ENCODE data around the gene UBE2I. TPM values are rescaled to one million over a fixed set of nuclear protein-coding genes. Genes with fewer than 3 reads are reported as not detected.

Gene UBE2I
- total and polyA plus RNA-seq, 2 donors (not counting 1 experiment from before 2014, with no cell fraction given), result 42.1 to 142 TPM

DNA sequence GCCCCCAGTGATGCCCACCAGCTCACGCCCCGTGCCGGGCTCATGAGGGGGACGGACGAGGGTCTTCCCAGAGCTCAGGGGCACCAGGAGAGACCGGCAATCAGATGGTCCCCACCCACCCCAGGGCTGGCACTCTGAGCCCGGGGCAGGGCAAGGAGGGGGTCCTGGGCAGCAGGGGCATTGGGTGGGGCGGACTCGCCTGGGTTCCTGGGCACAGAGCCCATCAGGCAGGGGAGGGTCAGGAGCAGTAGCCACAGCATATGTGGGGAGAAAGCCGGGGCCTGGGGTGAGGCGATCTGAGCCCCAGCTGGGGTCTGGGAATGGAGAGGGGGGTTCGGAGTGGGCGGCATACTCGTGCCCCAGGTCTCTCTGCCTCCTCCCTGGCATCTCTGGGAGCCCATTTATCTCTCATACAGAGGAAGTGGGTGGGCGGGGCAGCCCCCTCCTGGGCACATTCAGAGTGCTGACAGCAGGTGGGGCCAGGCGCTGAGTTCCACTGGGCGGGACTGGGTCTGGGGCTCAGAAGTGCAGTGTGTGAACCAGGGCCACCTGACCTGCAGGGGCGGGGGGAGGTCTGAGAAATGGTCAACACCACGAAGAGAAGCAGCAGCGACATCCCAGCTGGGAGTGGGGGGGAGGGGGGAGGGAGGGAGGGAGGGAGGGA is 20.5 kb upstream of the UBE2I start:
- no peak overlapping the region for H3K9ac ChIP-seq (ENCODE audit: insufficient read depth, low read length)
- H3K4me2 ChIP-seq (ENCODE audit: extremely low read depth, insufficient read depth, low read length), result no peak overlapping the region
- DNase-seq (ENCODE audit: low read depth in 2 of 2), result no peak
- TF ChIP-seq CTCF (conservative IDR thresholded peaks at IDR 0.05 in 1 of 2, IDR thresholded peaks at IDR 0.05 in 1 of 2; ENCODE audit: low read depth in 1 of 2, low read length in 2 of 2) (no peak), EZH2 (IDR thresholded peaks at IDR 0.05; ENCODE audit: low read length, missing control alignments) (no peak)
- no peaks in the 10 kb centered on the region for H3K36me3 ChIP-seq (ENCODE audit: control insufficient read depth, insufficient read depth, low read length)
- no peaks in the 10 kb centered on the region for H3K9me3 ChIP-seq (ENCODE audit: control insufficient read depth, insufficient read depth, low read depth, low read length)
- H3K4me3 ChIP-seq (replicated peaks in 1 of 4; ENCODE audit: control extremely low read depth in 1 of 4, insufficient read depth in 1 of 4, low read depth in 3 of 4, low read length in 4 of 4), result no peak overlapping the region
- peaks cover 24% of the 10 kb centered on the region for H3K27me3 ChIP-seq (ENCODE audit: control insufficient read depth, insufficient read depth, low read length)
- H3K79me2 ChIP-seq (ENCODE audit: control insufficient read depth, insufficient read depth, low read length), result no peaks in the 10 kb centered on the region
- no peak overlapping the region for H3K27ac ChIP-seq (ENCODE audit: insufficient read depth, low read length)
- H4K20me1 ChIP-seq (ENCODE audit: control insufficient read depth, extremely low read depth, insufficient read depth, low read length), result no peaks in the 10 kb centered on the region
- H3K4me1 ChIP-seq (ENCODE audit: control insufficient read depth, extremely low read depth, insufficient read depth, low read length), result no peaks in the 10 kb centered on the region
- no peak overlapping the region for H2AFZ ChIP-seq (ENCODE audit: low read length)

DNA sequence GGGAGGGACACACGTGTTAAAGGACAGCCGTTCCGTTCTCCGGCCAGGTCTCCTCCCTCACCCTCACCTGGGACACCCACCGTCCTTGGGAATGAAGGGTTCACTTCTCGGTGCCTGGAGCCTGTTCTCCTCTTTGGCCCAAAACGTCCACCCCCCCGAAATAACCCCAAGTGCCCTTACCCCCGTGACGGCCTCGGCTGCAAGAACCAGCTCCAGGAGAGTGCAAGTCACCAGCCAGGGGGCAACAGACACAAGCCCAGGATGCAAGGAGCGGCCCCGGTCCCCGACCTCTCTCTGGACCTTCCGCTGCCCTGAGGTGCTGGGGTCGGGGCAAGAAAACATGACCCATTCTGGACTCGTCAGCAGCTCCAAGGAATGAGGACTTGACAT is 20.0 kb upstream of the UBE2I start:
- H2AFZ ChIP-seq (ENCODE audit: low read length), result no peak overlapping the region
- H3K9me3 ChIP-seq (ENCODE audit: control insufficient read depth, insufficient read depth, low read depth, low read length), result no peaks in the 10 kb centered on the region
- H3K4me2 ChIP-seq (ENCODE audit: extremely low read depth, insufficient read depth, low read length), result no peak overlapping the region
- no peak overlapping the region for H3K27ac ChIP-seq (ENCODE audit: insufficient read depth, low read length)
- H3K36me3 ChIP-seq (ENCODE audit: control insufficient read depth, insufficient read depth, low read length), result no peaks in the 10 kb centered on the region
- no peaks in the 10 kb centered on the region for H3K79me2 ChIP-seq (ENCODE audit: control insufficient read depth, insufficient read depth, low read length)
- H3K4me3 ChIP-seq (replicated peaks in 1 of 4; ENCODE audit: control extremely low read depth in 1 of 4, insufficient read depth in 1 of 4, low read depth in 3 of 4, low read length in 4 of 4), result no peak overlapping the region
- no peak for DNase-seq (ENCODE audit: low read depth in 2 of 2)
- peak; percentile 72 for TF ChIP-seq EZH2 (IDR thresholded peaks at IDR 0.05; ENCODE audit: low read length, missing control alignments)
- no peak for TF ChIP-seq CTCF (conservative IDR thresholded peaks at IDR 0.05 in 1 of 2, IDR thresholded peaks at IDR 0.05 in 1 of 2; ENCODE audit: low read depth in 1 of 2, low read length in 2 of 2)
- peaks cover 24% of the 10 kb centered on the region for H3K27me3 ChIP-seq (ENCODE audit: control insufficient read depth, insufficient read depth, low read length)
- no peak overlapping the region for H3K9ac ChIP-seq (ENCODE audit: insufficient read depth, low read length)
- no peaks in the 10 kb centered on the region for H4K20me1 ChIP-seq (ENCODE audit: control insufficient read depth, extremely low read depth, insufficient read depth, low read length)
- no peaks in the 10 kb centered on the region for H3K4me1 ChIP-seq (ENCODE audit: control insufficient read depth, extremely low read depth, insufficient read depth, low read length)

- Histone ChIP-seq H3K4me1 (ENCODE audit: control insufficient read depth, extremely low read depth, insufficient read depth, low read length) (no peaks in the 10 kb centered on the region), H3K4me2 (ENCODE audit: extremely low read depth, insufficient read depth, low read length) (no peak overlapping the region), H3K36me3 (ENCODE audit: control insufficient read depth, insufficient read depth, low read length) (no peaks in the 10 kb centered on the region), H3K4me3 (replicated peaks in 1 of 4; ENCODE audit: control extremely low read depth in 1 of 4, insufficient read depth in 1 of 4, low read depth in 3 of 4, low read length in 4 of 4) (no peak overlapping the region), H3K27me3 (ENCODE audit: control insufficient read depth, insufficient read depth, low read length) (peaks cover 24% of the 10 kb centered on the region), H4K20me1 (ENCODE audit: control insufficient read depth, extremely low read depth, insufficient read depth, low read length) (no peaks in the 10 kb centered on the region), H3K27ac (ENCODE audit: insufficient read depth, low read length) (no peak overlapping the region), H2AFZ (ENCODE audit: low read length) (no peak overlapping the region), H3K79me2 (ENCODE audit: control insufficient read depth, insufficient read depth, low read length) (no peaks in the 10 kb centered on the region), H3K9me3 (ENCODE audit: control insufficient read depth, insufficient read depth, low read depth, low read length) (no peaks in the 10 kb centered on the region), H3K9ac (ENCODE audit: insufficient read depth, low read length) (no peak overlapping the region)
- DNase-seq (ENCODE audit: low read depth in 2 of 2), result no peak
- TF ChIP-seq EZH2 (IDR thresholded peaks at IDR 0.05; ENCODE audit: low read length, missing control alignments) (no peak), CTCF (conservative IDR thresholded peaks at IDR 0.05 in 1 of 2, IDR thresholded peaks at IDR 0.05 in 1 of 2; ENCODE audit: low read depth in 1 of 2, low read length in 2 of 2) (no peak)
Observed at GRCh38 chr16:1290063-1290501, 19.4 kb upstream of the UBE2I start.

All from fibroblast of lung (primary cell).